Pancreas (tissue), 10 donors: ENCODE data around the gene TGFBR2. TPM values are rescaled to one million over a fixed set of nuclear protein-coding genes. Genes with fewer than 3 reads are reported as not detected.

Source experiments
- ATAC-seq, 4 donors: fragments of 200-7000 bp; cut with Tn5 transposase; one replicate each; pipeline versions ENCODE4 v1.8.0 to v1.9.1; 2020; ENCODE audit warnings: mild to moderate bottlenecking in 4 of 4, moderate library complexity in 4 of 4
- DNase-seq, 6 donors: peaks; one replicate each; pipeline ENCODE4 v3.0.0-alpha.2; 2020
- FAIRE-seq: peaks from 2 replicates; lab custom pipeline; 2012; peaks lifted over from hg19 to GRCh38; lab: Jason Lieb, UNC
- H3K27ac ChIP-seq, 4 donors: fragments of 200-600 bp; sonication (generic); 1 replicate in 3 of 4; 2 replicates in 1 of 4; pipeline versions ENCODE4 v1.5.0 to v1.8.0; 2020
- H3K27me3 ChIP-seq, 4 donors: fragments of 200-600 bp; one replicate each; pipeline ENCODE4 v1.8.0; 2021
- H3K36me3 ChIP-seq, 3 donors: fragments of 200-600 bp; sonication (generic) in 1 of 3; one replicate each; pipeline versions ENCODE4 v1.5.0 to v1.8.0; 2020 to 2021
- H3K4me1 ChIP-seq, 3 donors: fragments of 200-600 bp; one replicate each; pipeline ENCODE4 v1.8.0; 2021
- H3K4me3 ChIP-seq, 4 donors: fragments of 200-600 bp; sonication (generic) in 2 of 4; one replicate each; pipeline versions ENCODE4 v1.5.0 to v1.8.0; 2020 to 2021
- H3K9me3 ChIP-seq, 4 donors: fragments of 200-600 bp; one replicate each; pipeline ENCODE4 v1.8.0; 2021
- WGBS, 2 donors: extraction: QIAGEN DNeasy Blood & Tissue Kit; methylation state at CpG; one replicate each; pipeline ENCODE4 v1.1.7; 2013; 5-methylcytosine and 5-hydroxymethylcytosine counted together
- intact Hi-C, 3 donors: fragments of 100-400 bp; cut with DNase I; formaldehyde crosslinking; loops; one replicate each; pipeline versions ENCODE4 v1.11.1 to v1.14.2; 2022
- polyA plus RNA-seq, 2 donors: library from polyadenylated mRNA; stranded (reverse); fragments of 200-250 nt; gene quantifications; one replicate each; pipeline ENCODE4 v1.2.3, GENCODE V29; 2013
- total RNA-seq, 6 donors: library from RNA; stranded (reverse); fragmentation: NEBNext Ultra II Directional in 4 of 6; extraction: Animal tissue kit (Norgen Biotek cat#: 25700) in 4 of 6; gene quantifications; one replicate each; pipeline versions ENCODE4 v1.2.1 to v1.2.4, GENCODE V29; 2021 to 2023
- TF ChIP-seq, protein P1 (sequence below), 4 donors: fragments of 200-600 bp; sonication (generic) in 3 of 4; IDR thresholded peaks; one replicate each; pipeline versions ENCODE4 v1.5.0 to v1.8.0; 2021; ENCODE audit warnings: antibody characterized with exemption in 4 of 4
- donor health status: healthy with polysubstance abuse.
- donor health status: DM: no; HTN: no; CAD: no; lungs with moderate emphysema.
- donor health status: DM: no; HTN: no; CAD: no.
- donor health status: control.
- donor health status: control.
- donor health status: Bipolar disorder and iron deficiency.
- donor health status: DM: yes; HTN: yes; CAD: no.
- donor health status: DM: no; HTN: no; CAD: no.
- donor health status: DM: no; HTN: no; CAD: no.
- donor health status: DM: yes; HTN: yes; CAD: no.

Gene TGFBR2
- total and polyA plus RNA-seq, 8 donors = 9.0 to 60.8 (median 31.1) TPM

DNA sequence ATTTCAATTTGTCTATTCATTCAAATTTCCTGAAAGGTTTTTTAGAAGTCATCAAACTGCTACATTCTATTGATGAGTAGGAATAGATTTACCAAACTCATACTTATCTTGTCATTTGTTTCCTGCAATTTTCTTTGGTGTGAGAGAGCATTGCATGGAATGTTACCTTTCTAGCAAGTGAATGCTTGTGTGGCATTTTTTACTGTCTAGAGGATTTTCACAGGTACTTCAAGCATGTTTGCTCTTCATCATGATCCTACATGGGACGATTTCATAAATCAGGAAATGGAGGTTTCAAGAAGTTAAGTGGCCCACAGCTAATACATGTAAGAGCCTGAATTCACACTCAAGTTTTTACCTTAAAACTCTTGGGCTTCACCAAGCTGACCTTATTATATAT, 26.1 kb downstream of the TGFBR2 start:
- 79 to 81% methylated on average over 1 of the region's 1 CpG for WGBS, 2 donors
- no peak for DNase-seq
- peaks cover 8 to 39% (median 25%) of the 10 kb centered on the region in 3 donors for H3K4me1 ChIP-seq
- no peaks in the 10 kb centered on the region for H3K27me3 ChIP-seq
- no peak overlapping the region for H3K27ac ChIP-seq
- FAIRE-seq = no peak
- H3K4me3 ChIP-seq = no peak overlapping the region
- intact Hi-C loops = no loop called here
- no peaks in the 10 kb centered on the region for H3K36me3 ChIP-seq
- ATAC-seq = no peak
- TF ChIP-seq, protein P1, sequence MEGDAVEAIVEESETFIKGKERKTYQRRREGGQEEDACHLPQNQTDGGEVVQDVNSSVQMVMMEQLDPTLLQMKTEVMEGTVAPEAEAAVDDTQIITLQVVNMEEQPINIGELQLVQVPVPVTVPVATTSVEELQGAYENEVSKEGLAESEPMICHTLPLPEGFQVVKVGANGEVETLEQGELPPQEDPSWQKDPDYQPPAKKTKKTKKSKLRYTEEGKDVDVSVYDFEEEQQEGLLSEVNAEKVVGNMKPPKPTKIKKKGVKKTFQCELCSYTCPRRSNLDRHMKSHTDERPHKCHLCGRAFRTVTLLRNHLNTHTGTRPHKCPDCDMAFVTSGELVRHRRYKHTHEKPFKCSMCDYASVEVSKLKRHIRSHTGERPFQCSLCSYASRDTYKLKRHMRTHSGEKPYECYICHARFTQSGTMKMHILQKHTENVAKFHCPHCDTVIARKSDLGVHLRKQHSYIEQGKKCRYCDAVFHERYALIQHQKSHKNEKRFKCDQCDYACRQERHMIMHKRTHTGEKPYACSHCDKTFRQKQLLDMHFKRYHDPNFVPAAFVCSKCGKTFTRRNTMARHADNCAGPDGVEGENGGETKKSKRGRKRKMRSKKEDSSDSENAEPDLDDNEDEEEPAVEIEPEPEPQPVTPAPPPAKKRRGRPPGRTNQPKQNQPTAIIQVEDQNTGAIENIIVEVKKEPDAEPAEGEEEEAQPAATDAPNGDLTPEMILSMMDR (IDR thresholded peaks at IDR 0.05) = no peak
- no peaks in the 10 kb centered on the region for H3K9me3 ChIP-seq

DNA sequence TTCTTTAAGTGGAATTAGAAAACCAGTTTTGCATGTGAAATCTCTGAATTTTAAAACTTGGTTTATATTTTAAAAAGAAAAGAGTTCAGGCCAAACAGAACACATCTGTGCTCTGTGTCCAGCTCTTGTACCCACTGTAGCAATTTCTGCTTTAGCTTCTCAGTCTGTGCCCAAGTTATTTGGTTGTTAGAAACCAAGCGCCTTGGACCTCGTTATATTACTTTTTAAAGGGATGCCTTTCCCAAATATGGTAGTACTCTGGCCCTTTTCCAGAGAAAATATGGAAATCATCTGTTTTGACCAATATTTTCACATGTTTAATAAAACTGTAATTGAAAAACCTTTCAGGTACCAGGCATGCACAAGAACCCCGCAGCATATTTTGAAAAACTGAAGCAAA, 27.3 kb downstream of the TGFBR2 start:
- Histone ChIP-seq H3K4me1 (peaks cover 8 to 36% (median 24%) of the 10 kb centered on the region in 3 donors), H3K27me3 (no peaks in the 10 kb centered on the region), H3K36me3 (no peaks in the 10 kb centered on the region), H3K9me3 (no peaks in the 10 kb centered on the region), H3K27ac (no peak overlapping the region), H3K4me3 (no peak overlapping the region)
- WGBS, 2 donors = 80 to 81% methylated on average over 3 of the region's 3 CpGs
- no peak for ATAC-seq
- no peak for DNase-seq
- FAIRE-seq = no peak
- intact Hi-C loops = no loop called here
- TF ChIP-seq, protein P1 (IDR thresholded peaks at IDR 0.05) = no peak

DNA sequence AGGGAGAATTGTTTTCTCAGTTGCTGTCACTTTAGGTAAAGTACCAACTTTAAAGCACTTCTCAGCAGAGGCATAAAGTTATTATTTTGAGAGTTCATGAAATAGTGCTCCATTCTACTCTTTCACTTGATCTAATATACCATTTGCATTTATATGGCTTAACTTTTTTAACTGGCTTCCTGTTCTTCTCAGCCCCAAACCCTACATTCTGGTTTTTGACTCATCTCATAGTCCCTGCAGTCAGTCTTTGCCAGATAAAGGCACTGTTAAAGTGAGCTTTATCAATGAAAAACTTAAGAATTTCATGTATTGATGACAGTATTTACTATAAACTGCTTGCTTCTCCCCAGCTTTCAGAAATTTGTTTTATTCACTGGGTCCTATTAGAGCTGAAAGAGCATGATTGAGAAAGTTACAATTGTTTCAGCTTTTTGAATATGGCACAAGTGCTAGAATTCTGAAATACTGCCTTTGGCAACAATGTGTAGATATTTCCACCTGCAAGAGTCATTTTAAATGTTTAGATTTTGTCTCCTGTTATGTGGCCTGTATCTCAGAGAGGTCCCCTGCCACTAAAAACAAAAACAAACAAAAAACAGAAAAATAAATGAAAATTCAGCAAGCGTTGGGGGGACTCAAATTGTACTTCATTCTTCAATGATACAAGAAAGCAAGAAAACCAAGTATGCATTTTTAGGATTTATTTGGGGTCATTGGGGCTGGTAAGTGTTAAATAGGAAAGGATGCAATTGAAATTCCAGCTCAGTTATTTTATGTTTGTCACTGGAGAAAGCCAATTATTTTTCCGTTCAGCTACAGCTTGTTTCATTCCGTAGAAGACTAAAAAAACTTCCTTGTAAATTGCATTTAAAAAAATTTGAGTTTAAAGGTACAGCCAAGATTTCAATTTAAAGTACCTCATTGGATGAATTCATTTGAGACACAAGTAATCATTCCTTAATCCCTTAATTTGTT, 28.6 kb downstream of the TGFBR2 start:
- 74 to 76% methylated on average over 3 of the region's 3 CpGs for WGBS, 2 donors
- DNase-seq (no peak), ATAC-seq (no peak), FAIRE-seq (no peak)
- Histone ChIP-seq H3K9me3 (no peaks in the 10 kb centered on the region), H3K4me1 (peaks cover 8 to 31% (median 15%) of the 10 kb centered on the region in 3 donors), H3K27me3 (no peaks in the 10 kb centered on the region), H3K27ac (peak overlapping the region in 1 of 4 donors; percentile 14), H3K36me3 (no peaks in the 10 kb centered on the region), H3K4me3 (no peak overlapping the region)
- intact Hi-C loops = no loop called here
- TF ChIP-seq, protein P1 (IDR thresholded peaks at IDR 0.05) = no peak

DNA sequence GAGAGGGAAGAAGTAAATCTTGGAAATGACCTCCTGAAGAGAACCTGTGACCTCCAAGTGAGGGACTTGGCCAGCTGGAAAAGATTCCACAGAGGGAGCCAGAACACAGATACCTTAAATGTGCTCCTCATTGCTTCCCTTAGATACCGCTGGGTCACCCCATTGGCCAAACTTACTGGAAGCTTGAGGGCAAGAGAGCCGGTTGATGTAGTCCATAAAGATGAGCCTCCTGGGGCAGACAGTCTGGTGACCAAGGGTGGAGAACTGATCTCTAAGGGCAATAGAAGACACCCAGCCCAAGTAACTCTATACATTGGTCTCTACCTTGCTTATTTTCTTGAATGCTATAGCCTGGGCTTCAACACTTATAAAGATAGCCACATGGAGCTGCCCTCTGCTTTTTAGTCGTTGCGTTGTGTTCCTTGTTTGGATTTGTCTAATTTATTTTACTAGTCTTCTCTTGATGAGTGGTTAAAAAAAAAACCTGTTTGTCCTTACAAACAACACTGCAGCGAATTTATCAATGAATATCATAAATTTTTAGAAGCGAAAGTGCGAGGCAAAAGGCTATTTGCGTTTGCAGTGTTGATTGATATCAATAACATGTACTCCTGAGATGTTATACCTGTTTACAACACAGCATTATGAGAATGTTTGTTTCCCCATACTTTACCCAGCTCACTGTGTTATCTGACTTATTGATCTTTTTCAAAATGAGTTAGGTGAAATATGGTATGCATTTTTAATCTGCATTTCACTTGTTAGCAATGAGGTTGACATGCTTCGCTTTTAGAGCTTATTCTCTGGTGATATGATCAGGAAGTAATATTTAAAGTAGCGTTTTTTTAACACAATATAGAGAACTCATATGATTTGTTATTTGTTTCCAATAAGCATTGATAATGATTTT, 31.2 kb downstream of the TGFBR2 start:
- Histone ChIP-seq H3K9me3 (no peaks in the 10 kb centered on the region), H3K27ac (no peak overlapping the region), H3K4me3 (no peak overlapping the region), H3K4me1 (peaks cover 0 to 35% (median under 1%) of the 10 kb centered on the region in 3 donors), H3K36me3 (no peaks in the 10 kb centered on the region), H3K27me3 (no peaks in the 10 kb centered on the region)
- TF ChIP-seq, protein P1 (IDR thresholded peaks at IDR 0.05) = no peak
- intact Hi-C loops = no loop called here
- FAIRE-seq (no peak), DNase-seq (no peak), ATAC-seq (no peak)
- 93 to 95% methylated on average over 10 of the region's 10 CpGs for WGBS, 2 donors
